ENCODE data around the gene HIP1. TPM values are rescaled to one million over a fixed set of nuclear protein-coding genes. Genes with fewer than 3 reads are reported as not detected.
"Not testable (repeated sequence)": the region's sequence is repeated elsewhere in the genome, so short reads cannot be mapped to it uniquely, and the experiment has no call there.

The HIP1 gene
- total RNA-seq (ENCODE audit: unreplicated experiment) = 49.3 TPM
- long read RNA-seq, partial matches to known transcripts = 2 of 5 reads
- long read RNA-seq, other reads (novel, unspliced or antisense) = 3 of 5 reads

GRCh38 chr7:75738604-75738974, at the start of gene HIP1:
HIP1 (minus strand) TSS chr7:75738941; CDS start chr7:75738920, 21 bp downstream.
- no peaks in the 10 kb centered on the region for H3K36me3 Mint-ChIP-seq (ENCODE audit: low read depth, unreplicated experiment)
- no peaks in the 10 kb centered on the region for H3K9me3 Mint-ChIP-seq (ENCODE audit: unreplicated experiment)
- H3K4me3 Mint-ChIP-seq (ENCODE audit: unreplicated experiment) = peak within 1 kb of the TSS; percentile 95
- peaks cover 10% of the 10 kb centered on the region for H3K4me1 Mint-ChIP-seq (ENCODE audit: unreplicated experiment)
- TF ChIP-seq CTCF (IDR thresholded peaks at IDR 0.05; ENCODE audit: unreplicated experiment) = no peak
- peak within 1 kb of the TSS; percentile 78 for H3K27ac Mint-ChIP-seq (ENCODE audit: unreplicated experiment)
- peaks cover 7% of the 10 kb centered on the region for H3K27me3 Mint-ChIP-seq (ENCODE audit: unreplicated experiment)
- DNase-seq (ENCODE audit: low spot score) = no peak

- DNase-seq (ENCODE audit: low spot score); H3K36me3 Mint-ChIP-seq (ENCODE audit: low read depth, unreplicated experiment); H3K4me1 Mint-ChIP-seq (ENCODE audit: unreplicated experiment); H3K4me3 Mint-ChIP-seq (ENCODE audit: unreplicated experiment); H3K27ac Mint-ChIP-seq (ENCODE audit: unreplicated experiment); H3K9me3 Mint-ChIP-seq (ENCODE audit: unreplicated experiment); H3K27me3 Mint-ChIP-seq (ENCODE audit: unreplicated experiment): not testable (repeated sequence)
These were observed 49.6 kb upstream of the HIP1 start for GRCh38 chr7:75788154-75788847.

GRCh38 chr7:75783058-75783457, 44.3 kb upstream of the HIP1 start:
- DNase-seq (ENCODE audit: low spot score); H3K4me3 Mint-ChIP-seq (ENCODE audit: unreplicated experiment); H3K27me3 Mint-ChIP-seq (ENCODE audit: unreplicated experiment); H3K36me3 Mint-ChIP-seq (ENCODE audit: low read depth, unreplicated experiment); H3K9me3 Mint-ChIP-seq (ENCODE audit: unreplicated experiment); H3K27ac Mint-ChIP-seq (ENCODE audit: unreplicated experiment); H3K4me1 Mint-ChIP-seq (ENCODE audit: unreplicated experiment): not testable (repeated sequence)

GRCh38 chr7:75780647-75781273, 42.0 kb upstream of the HIP1 start:
- not testable (repeated sequence) for H3K27ac Mint-ChIP-seq (ENCODE audit: unreplicated experiment); H3K4me3 Mint-ChIP-seq (ENCODE audit: unreplicated experiment); H3K27me3 Mint-ChIP-seq (ENCODE audit: unreplicated experiment)

GRCh38 chr7:75779516-75779915, 40.8 kb upstream of the HIP1 start:
- not testable (repeated sequence) for DNase-seq (ENCODE audit: low spot score); H3K4me1 Mint-ChIP-seq (ENCODE audit: unreplicated experiment); H3K27ac Mint-ChIP-seq (ENCODE audit: unreplicated experiment); H3K9me3 Mint-ChIP-seq (ENCODE audit: unreplicated experiment); H3K4me3 Mint-ChIP-seq (ENCODE audit: unreplicated experiment); H3K27me3 Mint-ChIP-seq (ENCODE audit: unreplicated experiment); H3K36me3 Mint-ChIP-seq (ENCODE audit: low read depth, unreplicated experiment)

More at GRCh38 chr7:75780647-75781273, 42.0 kb upstream of the HIP1 start:
- DNase-seq (ENCODE audit: low spot score); H3K36me3 Mint-ChIP-seq (ENCODE audit: low read depth, unreplicated experiment); H3K4me1 Mint-ChIP-seq (ENCODE audit: unreplicated experiment); H3K9me3 Mint-ChIP-seq (ENCODE audit: unreplicated experiment): not testable (repeated sequence)

GRCh38 chr7:75779035-75779434, 40.3 kb upstream of the HIP1 start:
- H3K27me3 Mint-ChIP-seq (ENCODE audit: unreplicated experiment); H3K36me3 Mint-ChIP-seq (ENCODE audit: low read depth, unreplicated experiment); H3K27ac Mint-ChIP-seq (ENCODE audit: unreplicated experiment): not testable (repeated sequence)

GRCh38 chr7:75776295-75776971, 37.7 kb upstream of the HIP1 start:
- no peak for TF ChIP-seq CTCF (IDR thresholded peaks at IDR 0.05; ENCODE audit: unreplicated experiment)
- DNase-seq (ENCODE audit: low spot score) = no peak
- Mint-ChIP-seq H3K27me3 (ENCODE audit: unreplicated experiment) (peaks cover 4% of the 10 kb centered on the region), H3K27ac (ENCODE audit: unreplicated experiment) (no peak overlapping the region), H3K36me3 (ENCODE audit: low read depth, unreplicated experiment) (no peaks in the 10 kb centered on the region), H3K9me3 (ENCODE audit: unreplicated experiment) (no peaks in the 10 kb centered on the region), H3K4me3 (ENCODE audit: unreplicated experiment) (no peak overlapping the region), H3K4me1 (ENCODE audit: unreplicated experiment) (peaks cover 8% of the 10 kb centered on the region)

More at GRCh38 chr7:75779035-75779434, 40.3 kb upstream of the HIP1 start:
- H3K4me3 Mint-ChIP-seq (ENCODE audit: unreplicated experiment); H3K4me1 Mint-ChIP-seq (ENCODE audit: unreplicated experiment); DNase-seq (ENCODE audit: low spot score); H3K9me3 Mint-ChIP-seq (ENCODE audit: unreplicated experiment): not testable (repeated sequence)

- H3K27me3 Mint-ChIP-seq (ENCODE audit: unreplicated experiment); H3K9me3 Mint-ChIP-seq (ENCODE audit: unreplicated experiment); H3K4me1 Mint-ChIP-seq (ENCODE audit: unreplicated experiment); H3K4me3 Mint-ChIP-seq (ENCODE audit: unreplicated experiment); H3K36me3 Mint-ChIP-seq (ENCODE audit: low read depth, unreplicated experiment); DNase-seq (ENCODE audit: low spot score); H3K27ac Mint-ChIP-seq (ENCODE audit: unreplicated experiment): not testable (repeated sequence)
These were observed 35.2 kb upstream of the HIP1 start for GRCh38 chr7:75773958-75774357.
